Measurements from ENCODE around the gene FANCL.

DNA sequence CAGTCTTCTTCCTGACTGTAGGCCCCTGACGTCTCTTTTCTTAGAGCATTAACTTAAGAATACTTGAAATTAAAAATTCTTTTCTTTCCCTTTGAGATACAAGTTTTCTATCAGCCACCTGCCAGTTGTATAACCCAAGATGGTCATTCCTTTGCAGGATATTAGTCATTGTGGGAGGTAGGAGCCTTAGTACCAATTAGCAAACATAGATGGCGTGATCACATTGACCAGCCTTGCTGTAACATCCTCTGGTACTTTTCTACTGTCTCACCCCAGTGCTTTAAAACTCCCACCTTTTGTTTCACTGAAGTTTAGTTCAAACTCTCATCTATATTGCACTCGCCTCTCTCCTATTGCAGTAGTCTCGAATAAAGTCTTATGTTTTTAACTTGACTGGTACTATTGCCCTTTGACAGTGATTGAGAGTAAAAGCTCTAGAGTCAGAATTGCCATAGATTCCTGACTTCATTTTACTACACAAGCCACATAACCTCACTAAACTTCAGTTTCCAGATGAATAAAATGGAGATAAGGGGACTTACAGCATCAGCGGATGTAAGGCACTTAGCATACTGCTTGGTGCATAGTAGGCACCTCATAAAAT is 120.4 kb downstream of the FANCL start:
- TF ChIP-seq, protein P1, sequence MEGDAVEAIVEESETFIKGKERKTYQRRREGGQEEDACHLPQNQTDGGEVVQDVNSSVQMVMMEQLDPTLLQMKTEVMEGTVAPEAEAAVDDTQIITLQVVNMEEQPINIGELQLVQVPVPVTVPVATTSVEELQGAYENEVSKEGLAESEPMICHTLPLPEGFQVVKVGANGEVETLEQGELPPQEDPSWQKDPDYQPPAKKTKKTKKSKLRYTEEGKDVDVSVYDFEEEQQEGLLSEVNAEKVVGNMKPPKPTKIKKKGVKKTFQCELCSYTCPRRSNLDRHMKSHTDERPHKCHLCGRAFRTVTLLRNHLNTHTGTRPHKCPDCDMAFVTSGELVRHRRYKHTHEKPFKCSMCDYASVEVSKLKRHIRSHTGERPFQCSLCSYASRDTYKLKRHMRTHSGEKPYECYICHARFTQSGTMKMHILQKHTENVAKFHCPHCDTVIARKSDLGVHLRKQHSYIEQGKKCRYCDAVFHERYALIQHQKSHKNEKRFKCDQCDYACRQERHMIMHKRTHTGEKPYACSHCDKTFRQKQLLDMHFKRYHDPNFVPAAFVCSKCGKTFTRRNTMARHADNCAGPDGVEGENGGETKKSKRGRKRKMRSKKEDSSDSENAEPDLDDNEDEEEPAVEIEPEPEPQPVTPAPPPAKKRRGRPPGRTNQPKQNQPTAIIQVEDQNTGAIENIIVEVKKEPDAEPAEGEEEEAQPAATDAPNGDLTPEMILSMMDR (conservative IDR thresholded peaks at IDR 0.05 in 1 of 2, IDR thresholded peaks at IDR 0.05 in 1 of 2; ENCODE audit: extremely low read depth in 1 of 2, insufficient read depth in 1 of 2, low read depth in 1 of 2, low read length in 2 of 2), result no peak
- no peak for TF ChIP-seq EZH2 (IDR thresholded peaks at IDR 0.05; ENCODE audit: borderline replicate concordance, low read length)
